Measurements from ENCODE around the gene NAGS.
A peak's percentile ranks its signal among the peaks of the same experiment; 100 is the strongest.
"Not testable (repeated sequence)": the region's sequence is repeated elsewhere in the genome, so short reads cannot be mapped to it uniquely, and the experiment has no call there.

Gene NAGS

GRCh38 chr17:44004077-44004760 lies at the start of gene NAGS:
Gene NAGS (plus strand): TSS chr17:44004622. CDS start chr17:44004664, 42 bp downstream.
- no peak for ATAC-seq (replicated peaks)
- Mint-ChIP-seq H3K27me3 (peaks cover 26 to 36% of the 10 kb centered on the region in 2 donors), H3K27ac (peak within 1 kb of the TSS; percentile 71), H3K4me3 (peak within 1 kb of the TSS; percentile 46 to 50), H3K4me1 (peaks cover 24 to 36% of the 10 kb centered on the region in 2 donors), H3K36me3 (peaks cover 0 to under 1% of the 10 kb centered on the region in 2 donors), H3K9me3 (no peaks in the 10 kb centered on the region)
- no peak for DNase-seq

- Mint-ChIP-seq H3K4me3 (no peak overlapping the region), H3K4me1 (peaks cover 5 to 11% of the 10 kb centered on the region in 2 donors), H3K36me3 (peaks cover 0 to 5% of the 10 kb centered on the region in 2 donors), H3K9me3 (no peaks in the 10 kb centered on the region), H3K27ac (no peak overlapping the region), H3K27me3 (peaks cover 52 to 63% of the 10 kb centered on the region in 2 donors)
- ATAC-seq (replicated peaks) (no peak), DNase-seq (no peak)
Observed at GRCh38 chr17:43956222-43956621, 48.2 kb upstream of the NAGS start.

- H3K36me3 Mint-ChIP-seq, result no peaks in the 10 kb centered on the region
- H3K27me3 Mint-ChIP-seq, result peaks cover 35 to 59% of the 10 kb centered on the region in 2 donors
- no peaks in the 10 kb centered on the region for H3K4me1 Mint-ChIP-seq
- H3K4me3 Mint-ChIP-seq, result no peak overlapping the region
- no peak overlapping the region for H3K27ac Mint-ChIP-seq
- DNase-seq (no peak), ATAC-seq (replicated peaks) (no peak)
- H3K9me3 Mint-ChIP-seq, result no peaks in the 10 kb centered on the region
Observed at GRCh38 chr17:43958748-43959352, 45.6 kb upstream of the NAGS start.

GRCh38 chr17:43961292-43961691 lies 43.1 kb upstream of the NAGS start:
- not testable (repeated sequence) for DNase-seq; ATAC-seq (replicated peaks); H3K4me3 Mint-ChIP-seq; H3K9me3 Mint-ChIP-seq; H3K4me1 Mint-ChIP-seq; H3K27ac Mint-ChIP-seq; H3K36me3 Mint-ChIP-seq
- peaks cover 19 to 47% of the 10 kb centered on the region in 2 donors for H3K27me3 Mint-ChIP-seq

- Mint-ChIP-seq H3K4me3 (no peak overlapping the region), H3K27ac (no peak overlapping the region), H3K4me1 (no peaks in the 10 kb centered on the region), H3K9me3 (no peaks in the 10 kb centered on the region), H3K27me3 (peaks cover 25 to 45% of the 10 kb centered on the region in 2 donors), H3K36me3 (no peaks in the 10 kb centered on the region)
- DNase-seq (no peak), ATAC-seq (replicated peaks) (no peak)
Observed at GRCh38 chr17:43961954-43962353, 42.5 kb upstream of the NAGS start.

GRCh38 chr17:43962479-43962878 lies 41.9 kb upstream of the NAGS start:
- peaks cover 25 to 47% of the 10 kb centered on the region in 2 donors for H3K27me3 Mint-ChIP-seq
- H3K4me3 Mint-ChIP-seq, result no peak overlapping the region
- no peaks in the 10 kb centered on the region for H3K9me3 Mint-ChIP-seq
- peak; percentile 22 for DNase-seq
- H3K4me1 Mint-ChIP-seq, result no peaks in the 10 kb centered on the region
- peak; percentile 55 to 66 for ATAC-seq (replicated peaks)
- no peak overlapping the region for H3K27ac Mint-ChIP-seq
- no peaks in the 10 kb centered on the region for H3K36me3 Mint-ChIP-seq

- no peaks in the 10 kb centered on the region for H3K4me1 Mint-ChIP-seq
- H3K27me3 Mint-ChIP-seq, result peaks cover 28 to 47% of the 10 kb centered on the region in 2 donors
- no peak for ATAC-seq (replicated peaks)
- H3K4me3 Mint-ChIP-seq, result no peak overlapping the region
- H3K27ac Mint-ChIP-seq, result no peak overlapping the region
- no peaks in the 10 kb centered on the region for H3K9me3 Mint-ChIP-seq
- H3K36me3 Mint-ChIP-seq, result no peaks in the 10 kb centered on the region
- DNase-seq, result no peak
Observed at GRCh38 chr17:43966276-43966675, 38.1 kb upstream of the NAGS start.

GRCh38 chr17:43967251-43967875 lies 37.1 kb upstream of the NAGS start:
- no peaks in the 10 kb centered on the region for H3K4me1 Mint-ChIP-seq
- H3K27me3 Mint-ChIP-seq, result peaks cover 27 to 44% of the 10 kb centered on the region in 2 donors
- H3K9me3 Mint-ChIP-seq, result no peaks in the 10 kb centered on the region
- DNase-seq (no peak), ATAC-seq (replicated peaks) (no peak)
- H3K36me3 Mint-ChIP-seq, result no peaks in the 10 kb centered on the region
- H3K27ac Mint-ChIP-seq, result no peak overlapping the region
- H3K4me3 Mint-ChIP-seq, result no peak overlapping the region

GRCh38 chr17:43970366-43970765 lies 34.1 kb upstream of the NAGS start:
- no peaks in the 10 kb centered on the region for H3K9me3 Mint-ChIP-seq
- no peaks in the 10 kb centered on the region for H3K4me1 Mint-ChIP-seq
- no peak overlapping the region for H3K27ac Mint-ChIP-seq
- no peak for ATAC-seq (replicated peaks)
- H3K36me3 Mint-ChIP-seq, result no peaks in the 10 kb centered on the region
- H3K27me3 Mint-ChIP-seq, result peaks cover 31% of the 10 kb centered on the region in 2 donors
- DNase-seq, result no peak
- no peak overlapping the region for H3K4me3 Mint-ChIP-seq

GRCh38 chr17:43971436-43971835 lies 33.0 kb upstream of the NAGS start:
- DNase-seq; H3K36me3 Mint-ChIP-seq; H3K4me1 Mint-ChIP-seq; H3K27ac Mint-ChIP-seq; ATAC-seq (replicated peaks); H3K4me3 Mint-ChIP-seq; H3K9me3 Mint-ChIP-seq: not testable (repeated sequence)
- H3K27me3 Mint-ChIP-seq, result peaks cover 23 to 24% of the 10 kb centered on the region in 2 donors

- DNase-seq; H3K9me3 Mint-ChIP-seq; H3K27ac Mint-ChIP-seq; H3K36me3 Mint-ChIP-seq; H3K4me3 Mint-ChIP-seq; H3K4me1 Mint-ChIP-seq; ATAC-seq (replicated peaks): not testable (repeated sequence)
- H3K27me3 Mint-ChIP-seq, result peaks cover 14 to 17% of the 10 kb centered on the region in 2 donors
Observed at GRCh38 chr17:43972444-43973212, 31.8 kb upstream of the NAGS start.

GRCh38 chr17:43974382-43975266 lies 29.8 kb upstream of the NAGS start:
- DNase-seq (no peak), ATAC-seq (replicated peaks) (no peak)
- H3K36me3 Mint-ChIP-seq, result no peaks in the 10 kb centered on the region
- no peak overlapping the region for H3K4me3 Mint-ChIP-seq
- H3K9me3 Mint-ChIP-seq, result no peaks in the 10 kb centered on the region
- peaks cover 13 to 27% of the 10 kb centered on the region in 2 donors for H3K27me3 Mint-ChIP-seq
- no peak overlapping the region for H3K27ac Mint-ChIP-seq
- no peaks in the 10 kb centered on the region for H3K4me1 Mint-ChIP-seq

GRCh38 chr17:43975898-43976297 lies 28.5 kb upstream of the NAGS start:
- Mint-ChIP-seq H3K4me3 (no peak overlapping the region), H3K27ac (no peak overlapping the region), H3K4me1 (no peaks in the 10 kb centered on the region), H3K27me3 (peaks cover 16 to 33% of the 10 kb centered on the region in 2 donors), H3K36me3 (no peaks in the 10 kb centered on the region), H3K9me3 (no peaks in the 10 kb centered on the region)
- DNase-seq, result no peak
- ATAC-seq (replicated peaks), result no peak
